Fibroblast of skin of left biceps (primary cell): Measurements from ENCODE around the gene TYROBP.
"Not testable (repeated sequence)": the region's sequence is repeated elsewhere in the genome, so short reads cannot be mapped to it uniquely, and the experiment has no call there.

ENCODE experiments used
- DNase-seq, 2 experiments: peaks; one replicate each; pipeline ENCODE4 v3.0.0-alpha.2; 2013; ENCODE audit warnings: low read depth in 2 of 2

The TYROBP gene

GRCh38 chr19:35908010-35908441, at the start of gene TYROBP:
Gene TYROBP, minus strand, starts transcription at chr19:35908295. Its CDS starts 67 bp downstream, at chr19:35908228.
- DNase-seq, result no peak

- not testable (repeated sequence) for DNase-seq
These were observed 49.3 kb upstream of the TYROBP start for GRCh38 chr19:35957411-35957810.

GRCh38 chr19:35955881-35956634, 48.0 kb upstream of the TYROBP start:
- no peak for DNase-seq

GRCh38 chr19:35949131-35949530, 41.0 kb upstream of the TYROBP start:
- DNase-seq, result no peak

- no peak for DNase-seq
These were observed 38.1 kb upstream of the TYROBP start for GRCh38 chr19:35946203-35946602.

GRCh38 chr19:35945121-35945790, 37.2 kb upstream of the TYROBP start:
- no peak for DNase-seq

- no peak for DNase-seq
These were observed 36.5 kb upstream of the TYROBP start for GRCh38 chr19:35944556-35944955.

- DNase-seq, result no peak
These were observed 35.5 kb upstream of the TYROBP start for GRCh38 chr19:35943321-35944301.

- no peak for DNase-seq
These were observed 34.1 kb upstream of the TYROBP start for GRCh38 chr19:35942235-35942634.

GRCh38 chr19:35940839-35941238, 32.7 kb upstream of the TYROBP start:
- DNase-seq, result no peak

- no peak for DNase-seq
These were observed 32.1 kb upstream of the TYROBP start for GRCh38 chr19:35940078-35940775.

- DNase-seq, result no peak
These were observed 31.4 kb upstream of the TYROBP start for GRCh38 chr19:35939307-35940077.

GRCh38 chr19:35938282-35939224, 30.5 kb upstream of the TYROBP start:
- no peak for DNase-seq

- DNase-seq, result no peak
These were observed 29.5 kb upstream of the TYROBP start for GRCh38 chr19:35937345-35938281.

GRCh38 chr19:35936738-35937268, 28.7 kb upstream of the TYROBP start:
- DNase-seq, result no peak

- DNase-seq, result peak; percentile 14 to 26
These were observed 28.0 kb upstream of the TYROBP start, which contains the start of gene LRFN3 for GRCh38 chr19:35935911-35936737. Gene LRFN3, plus strand, starts transcription at chr19:35936374. Its CDS starts 3,052 bp downstream, at chr19:35939426.
